HepG2 (cell line): ENCODE results near the gene SLC5A8. TPM values are rescaled to one million over a fixed set of nuclear protein-coding genes. Genes with fewer than 3 reads are reported as not detected.

Experiments
- ATAC-seq: fragments of 200-7000 bp; cut with Tn5 transposase; 3 replicates; pipeline ENCODE4 v1.9.1; 2020; ENCODE audit warnings: mild to moderate bottlenecking, moderate library complexity
- BruUV-seq: library from RNA; stranded (reverse); fragments of 400-500 nt; replicated peaks from 2 replicates; lab custom pipeline; 2021; lab: Mats Ljungman, UMichigan
- CTCF ChIA-PET: fragments of 300-600 bp; formaldehyde crosslinking; extraction: SDS; loops from one replicate; lab custom pipeline; 2021; ENCODE audit warnings: low total read pairs, inconsistent platforms, low intra/inter-chr PET ratio; lab: Yijun Ruan, JAX
- POLR2A ChIA-PET: fragments of 350-600 bp; sonication (Branson Sonifier 250); formaldehyde crosslinking; loops from one replicate; lab custom pipeline; 2020; ENCODE audit warnings: antibody characterized with exemption, inconsistent platforms; lab: Yijun Ruan, JAX
- DNase-seq: peaks from one replicate; pipeline ENCODE4 v3.0.0-alpha.2; 2015; ENCODE audit warnings: low spot score
- FAIRE-seq: peaks from 3 replicates; lab custom pipeline; 2011; peaks lifted over from hg19 to GRCh38; lab: Jason Lieb, UNC
- H2AFZ ChIP-seq: one replicate; pipeline ENCODE4 v1.6.1; 2011; ENCODE audit warnings: low read length, inconsistent platforms
- H3K27ac ChIP-seq: fragments of 300-600 bp; 3 replicates; pipeline ENCODE4 v1.8.0; 2011; ENCODE audit warnings: mixed run types, mild to moderate bottlenecking, mixed read lengths, low read length, inconsistent platforms; ENCODE audit not compliant: insufficient read depth; ENCODE audit errors: extremely low read length
- H3K27me3 ChIP-seq, 2 experiments: fragments of 200-600 bp in 1 of 2; 2 replicates in 1 of 2; 3 replicates in 1 of 2; pipeline versions ENCODE4 v1.6.0 to v1.8.0; 2011; ENCODE audit warnings: low read length in 2 of 2, mild to moderate bottlenecking in 2 of 2, moderate library complexity in 2 of 2, inconsistent platforms in 1 of 2; ENCODE audit not compliant: insufficient read depth in 2 of 2, control insufficient read depth in 1 of 2
- H3K36me3 ChIP-seq, 2 experiments: fragments of 200-600 bp in 1 of 2; replicated peaks in 1 of 2; 2 replicates in 1 of 2; 3 replicates in 1 of 2; pipeline versions ENCODE4 v1.5.1 to v1.8.0; 2011; ENCODE audit warnings: low read length in 2 of 2, inconsistent platforms in 1 of 2; ENCODE audit not compliant: insufficient read depth in 2 of 2, control insufficient read depth in 1 of 2
- H3K4me1 ChIP-seq: 2 replicates; pipeline ENCODE4 v1.5.1; 2012; ENCODE audit warnings: low read length, inconsistent platforms; ENCODE audit not compliant: insufficient read depth
- H3K4me2 ChIP-seq: 2 replicates; pipeline ENCODE4 v1.6.0; 2011; ENCODE audit warnings: low read depth, low read length, inconsistent platforms
- H3K4me3 ChIP-seq, 3 experiments: fragments of 200-600 bp in 1 of 3; sonication (generic), shearing (Covaris generic) in 1 of 3; replicated peaks in 1 of 3; 2 replicates each; pipeline ENCODE4 v1.5.1; 2011 to 2016; ENCODE audit warnings: low read length in 3 of 3, inconsistent platforms in 2 of 3, low read depth in 2 of 3, mild to moderate bottlenecking in 2 of 3, control low read depth in 1 of 3, mixed read lengths in 1 of 3; ENCODE audit not compliant: insufficient read depth in 1 of 3
- H3K79me2 ChIP-seq: one replicate; pipeline ENCODE4 v1.6.1; 2011; ENCODE audit warnings: low read length, inconsistent platforms; ENCODE audit not compliant: insufficient read depth
- H3K9ac ChIP-seq: 2 replicates; pipeline ENCODE4 v1.6.0; 2011; ENCODE audit warnings: mild to moderate bottlenecking, low read depth, low read length, inconsistent platforms; ENCODE audit not compliant: insufficient read depth
- H3K9me3 ChIP-seq: 2 replicates; pipeline ENCODE4 v1.5.1; 2012; ENCODE audit warnings: mild to moderate bottlenecking, low read length
- H4K20me1 ChIP-seq: 2 replicates; pipeline ENCODE4 v1.6.0; 2011; ENCODE audit warnings: inconsistent platforms, mild to moderate bottlenecking, low read length, moderate library complexity; ENCODE audit not compliant: insufficient read depth
- ADNP ChIP-seq: sonication (generic); formaldehyde crosslinking; IDR thresholded peaks from 2 replicates; pipeline ENCODE4 v1.4.0; 2020; ENCODE audit warnings: missing genetic modification reagents
- FOSL1 ChIP-seq: sonication (generic); formaldehyde crosslinking; IDR thresholded peaks from 2 replicates; pipeline ENCODE4 v1.9.0; 2021; ENCODE audit warnings: missing genetic modification reagents, borderline replicate concordance
- KDM2A ChIP-seq: sonication (generic); formaldehyde crosslinking; IDR thresholded peaks from 2 replicates; pipeline ENCODE4 v1.4.0; 2020; ENCODE audit warnings: low read depth, missing genetic modification reagents, borderline replicate concordance
- KDM5B ChIP-seq: sonication (generic); formaldehyde crosslinking; IDR thresholded peaks from 2 replicates; pipeline ENCODE4 v1.4.0; 2020; ENCODE audit warnings: missing genetic modification reagents, mild to moderate bottlenecking, borderline replicate concordance
- KMT2A ChIP-seq: sonication (generic); formaldehyde crosslinking; IDR thresholded peaks from 2 replicates; pipeline ENCODE4 v1.4.0; 2020; ENCODE audit warnings: missing genetic modification reagents
- SMAD9 ChIP-seq: sonication (generic); formaldehyde crosslinking; IDR thresholded peaks from 2 replicates; pipeline ENCODE4 v1.5.1; 2020; ENCODE audit warnings: mild to moderate bottlenecking, missing genetic modification reagents
- ZBTB42 ChIP-seq: sonication (generic); formaldehyde crosslinking; IDR thresholded peaks from 2 replicates; pipeline ENCODE4 v1.5.0; 2020; ENCODE audit warnings: mild to moderate bottlenecking, missing genetic modification reagents
- ZNF546 ChIP-seq: sonication (generic); formaldehyde crosslinking; conservative IDR thresholded peaks from 2 replicates; pipeline ENCODE4 v1.8.1; 2023; ENCODE audit warnings: mild to moderate bottlenecking, missing genetic modification reagents
- ZSCAN9 ChIP-seq: IDR thresholded peaks from 2 replicates; pipeline ENCODE4 v1.6.1; 2016; ENCODE audit warnings: borderline replicate concordance
- WGBS: methylation state at CpG from one replicate; pipeline ENCODE4 v1.1.6; 2017; ENCODE audit warnings: low lambda C conversion rate; 5-methylcytosine and 5-hydroxymethylcytosine counted together
- in situ Hi-C: cut with HindIII; loops from 2 replicates; pipeline ENCODE4 v1.10.0; 2017; ENCODE audit warnings: low pct_unique_long_range_greater_than_20kb; ENCODE audit not compliant: extremely low pct_ligation_motif_present
- intact Hi-C: fragments of 100-400 bp; cut with micrococcal nuclease; formaldehyde crosslinking; loops from one replicate; pipeline ENCODE4 v1.10.0; 2022; ENCODE audit not compliant: unreplicated experiment
- polyA plus RNA-seq, 8 experiments: library from polyadenylated mRNA; depleted of rRNA in 3 of 8; stranded (reverse) in 7 of 8; unstranded in 1 of 8; fragments of >200 nt; fragmentation: Illumina TruSeq in 4 of 8; extraction: Trizol in 4 of 8; gene quantifications; 2 replicates each; pipeline versions ENCODE4 v1.2.1 to v1.2.3, GENCODE V29; 2011 to 2016; ENCODE audit warnings: low read depth in 4 of 8, missing spikeins in 1 of 8, mixed read lengths in 1 of 8; ENCODE audit not compliant: insufficient read depth in 1 of 8
- total RNA-seq, 5 experiments: library from RNA; depleted of rRNA; stranded (reverse); fragments of >200 nt; fragmentation: Illumina TruSeq; extraction: Trizol; gene quantifications; 2 replicates each; pipeline ENCODE4 v1.2.3, GENCODE V29; 2016; ENCODE audit warnings: low read depth in 1 of 5
- TF ChIP-seq, protein P1 (sequence below): sonication (generic); formaldehyde crosslinking; IDR thresholded peaks from 2 replicates; pipeline ENCODE4 v1.4.0; 2020; ENCODE audit warnings: low read depth, mild to moderate bottlenecking, missing genetic modification reagents
- TF ChIP-seq, protein P2 (sequence below): sonication (generic); formaldehyde crosslinking; IDR thresholded peaks from 2 replicates; pipeline ENCODE4 v1.5.0; 2020; ENCODE audit warnings: missing genetic modification reagents

SLC5A8 gene
- total and polyA plus RNA-seq, 2 of the 13 experiments (the other 11 are each of a cell fraction or from before 2014, with no cell fraction given) = not detected

DNA sequence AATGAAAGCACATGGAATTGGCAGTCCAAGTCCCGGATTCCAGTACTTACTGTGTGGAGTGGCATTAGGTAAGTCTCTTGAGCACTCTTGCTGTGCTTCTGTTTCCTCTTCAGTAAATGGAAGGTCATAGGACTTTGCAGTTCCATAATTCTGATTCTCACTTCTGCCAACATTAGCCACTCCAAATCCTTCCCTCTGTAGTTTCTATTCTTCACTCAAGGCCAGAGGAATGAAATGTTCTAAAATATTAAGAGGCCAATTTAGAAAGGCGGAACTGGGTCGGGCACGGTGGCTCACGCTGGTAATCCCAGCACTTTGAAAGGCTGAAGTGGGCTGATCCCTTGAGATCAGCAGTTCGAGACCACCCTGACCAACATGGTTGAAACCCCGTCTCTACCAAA is 19.8 kb upstream of the SLC5A8 start (continued):
- TF ChIP-seq KDM2A (CRISPR knock-in tag) (no peak), KMT2A (CRISPR knock-in tag) (no peak), ZBTB42 (CRISPR knock-in tag) (no peak)

DNA sequence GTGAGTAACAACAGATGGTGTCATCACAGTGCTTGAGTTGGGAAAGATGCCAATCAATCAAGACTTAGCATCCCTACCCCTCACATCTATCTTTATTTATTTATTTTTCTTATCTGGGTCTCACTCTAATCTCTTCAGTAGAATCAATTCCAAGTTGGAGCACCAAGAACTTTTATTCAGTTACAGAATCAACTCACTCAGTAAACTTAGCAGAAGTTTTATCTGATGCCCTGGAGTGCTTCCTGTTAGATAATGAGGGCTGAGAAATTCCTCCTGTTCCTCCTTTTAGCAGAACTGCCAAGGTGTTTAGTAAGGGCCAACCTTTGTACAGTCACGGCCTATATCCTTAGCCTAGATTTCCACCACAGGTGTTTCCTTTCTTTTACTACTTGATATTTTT is 11.3 kb upstream of the SLC5A8 start:
- Histone ChIP-seq H3K9me3 (no peaks in the 10 kb centered on the region), H3K27ac (no peak overlapping the region), H2AFZ (no peak overlapping the region), H3K36me3 (no peaks in the 10 kb centered on the region), H3K27me3 (peaks cover 0 to 1% of the 10 kb centered on the region in 2 experiments; a peak in 1 of 5 replicates), H3K4me3 (no peak overlapping the region), H3K4me2 (no peak overlapping the region), H3K79me2 (no peaks in the 10 kb centered on the region), H3K9ac (no peak overlapping the region), H4K20me1 (no peaks in the 10 kb centered on the region), H3K4me1 (no peaks in the 10 kb centered on the region)
- TF ChIP-seq SMAD9 (no peak), ZNF546 (CRISPR knock-in tag) (no peak), ADNP (no peak), KDM5B (CRISPR knock-in tag) (no peak), ZSCAN9 (CRISPR knock-in tag) (no peak), FOSL1 (CRISPR knock-in tag) (no peak)
- TF ChIP-seq, protein P1, sequence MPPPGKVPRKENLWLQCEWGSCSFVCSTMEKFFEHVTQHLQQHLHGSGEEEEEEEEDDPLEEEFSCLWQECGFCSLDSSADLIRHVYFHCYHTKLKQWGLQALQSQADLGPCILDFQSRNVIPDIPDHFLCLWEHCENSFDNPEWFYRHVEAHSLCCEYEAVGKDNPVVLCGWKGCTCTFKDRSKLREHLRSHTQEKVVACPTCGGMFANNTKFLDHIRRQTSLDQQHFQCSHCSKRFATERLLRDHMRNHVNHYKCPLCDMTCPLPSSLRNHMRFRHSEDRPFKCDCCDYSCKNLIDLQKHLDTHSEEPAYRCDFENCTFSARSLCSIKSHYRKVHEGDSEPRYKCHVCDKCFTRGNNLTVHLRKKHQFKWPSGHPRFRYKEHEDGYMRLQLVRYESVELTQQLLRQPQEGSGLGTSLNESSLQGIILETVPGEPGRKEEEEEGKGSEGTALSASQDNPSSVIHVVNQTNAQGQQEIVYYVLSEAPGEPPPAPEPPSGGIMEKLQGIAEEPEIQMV (CRISPR knock-in tag) = no peak
- TF ChIP-seq, protein P2, sequence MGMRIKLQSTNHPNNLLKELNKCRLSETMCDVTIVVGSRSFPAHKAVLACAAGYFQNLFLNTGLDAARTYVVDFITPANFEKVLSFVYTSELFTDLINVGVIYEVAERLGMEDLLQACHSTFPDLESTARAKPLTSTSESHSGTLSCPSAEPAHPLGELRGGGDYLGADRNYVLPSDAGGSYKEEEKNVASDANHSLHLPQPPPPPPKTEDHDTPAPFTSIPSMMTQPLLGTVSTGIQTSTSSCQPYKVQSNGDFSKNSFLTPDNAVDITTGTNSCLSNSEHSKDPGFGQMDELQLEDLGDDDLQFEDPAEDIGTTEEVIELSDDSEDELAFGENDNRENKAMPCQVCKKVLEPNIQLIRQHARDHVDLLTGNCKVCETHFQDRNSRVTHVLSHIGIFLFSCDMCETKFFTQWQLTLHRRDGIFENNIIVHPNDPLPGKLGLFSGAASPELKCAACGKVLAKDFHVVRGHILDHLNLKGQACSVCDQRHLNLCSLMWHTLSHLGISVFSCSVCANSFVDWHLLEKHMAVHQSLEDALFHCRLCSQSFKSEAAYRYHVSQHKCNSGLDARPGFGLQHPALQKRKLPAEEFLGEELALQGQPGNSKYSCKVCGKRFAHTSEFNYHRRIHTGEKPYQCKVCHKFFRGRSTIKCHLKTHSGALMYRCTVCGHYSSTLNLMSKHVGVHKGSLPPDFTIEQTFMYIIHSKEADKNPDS (CRISPR knock-in tag) = no peak
- no peak for ATAC-seq
- no peak for DNase-seq
- WGBS = 0% methylated on average over 1 of the region's 1 CpG
- FAIRE-seq = no peak
- ChIA-PET CTCF (no interaction called here), POLR2A (no interaction called here)
- BruUV-seq = no TSS peak
- in situ Hi-C loops (no loop called here), intact Hi-C loops (no loop called here)
